RPMI7951 (cell line): ENCODE results near the gene TMEM115. TPM values are rescaled to one million over a fixed set of nuclear protein-coding genes. Genes with fewer than 3 reads are reported as not detected.

Experiments
- DNase-seq: peaks from one replicate; pipeline ENCODE4 v3.0.0-alpha.2; 2012; ENCODE audit warnings: low read depth
- total RNA-seq: library from RNA; depleted of rRNA; stranded (reverse); fragments of >200 nt; shearing (Covaris generic); gene quantifications from 2 replicates; pipeline ENCODE4 v1.2.3, GENCODE V29; 2014

TMEM115 gene
- total RNA-seq, 1 experiment from 2014 or later: 42.5 TPM

DNA sequence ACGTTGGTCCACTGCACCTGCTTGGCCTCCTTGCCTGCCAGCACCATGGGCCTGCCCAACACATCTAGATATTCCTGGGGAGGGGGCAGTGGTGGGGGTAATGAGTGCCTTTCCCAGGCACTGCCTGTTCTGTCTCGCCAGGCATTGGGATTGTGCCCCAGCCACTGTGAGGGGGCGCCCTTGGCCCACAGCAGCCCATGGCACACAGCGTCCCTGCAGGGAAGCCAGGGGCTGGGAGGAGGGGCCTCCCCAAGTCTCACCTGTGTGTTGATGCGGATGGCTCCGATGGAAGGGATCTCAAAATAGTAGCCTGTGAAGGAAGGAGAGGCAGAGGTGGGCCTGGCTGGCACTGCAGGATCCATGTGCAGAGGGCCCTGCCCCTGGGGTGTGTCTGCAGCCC lies 18.7 kb upstream of the TMEM115 start:
- DNase-seq: no peak

DNA sequence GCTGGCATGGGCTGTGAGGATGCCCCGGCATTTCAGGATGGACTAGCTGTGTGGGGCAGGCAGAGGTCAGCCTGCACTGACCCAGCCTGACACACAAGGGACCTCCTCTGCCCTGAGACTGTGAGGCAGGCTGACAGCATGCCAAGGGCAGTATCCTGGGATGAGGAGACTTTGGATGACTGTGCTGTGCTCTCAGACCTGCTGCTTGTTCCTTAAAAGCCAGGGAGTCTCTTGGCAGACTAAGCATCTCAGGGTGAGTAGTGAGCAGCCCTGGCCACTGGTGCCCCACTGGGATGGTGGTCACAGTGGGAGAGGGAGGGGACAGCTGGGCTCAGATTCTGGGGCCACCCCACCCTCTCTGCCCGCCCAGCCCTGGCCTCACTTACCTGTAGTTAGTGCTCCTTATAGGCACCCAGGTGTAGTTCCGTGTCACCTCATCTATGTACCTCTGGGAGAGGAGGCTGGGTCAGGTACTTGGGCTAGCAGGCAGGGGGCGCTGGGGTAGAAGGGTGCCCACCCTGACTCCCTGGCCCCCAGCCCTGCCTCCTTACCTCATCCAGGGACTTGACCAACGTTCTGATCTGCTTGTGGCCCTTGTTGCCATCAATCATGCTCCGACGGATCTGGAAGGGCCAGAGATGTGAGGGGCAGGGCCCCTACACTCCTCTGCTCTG lies 16.1 kb upstream of the TMEM115 start:
- DNase-seq: no peak

DNA sequence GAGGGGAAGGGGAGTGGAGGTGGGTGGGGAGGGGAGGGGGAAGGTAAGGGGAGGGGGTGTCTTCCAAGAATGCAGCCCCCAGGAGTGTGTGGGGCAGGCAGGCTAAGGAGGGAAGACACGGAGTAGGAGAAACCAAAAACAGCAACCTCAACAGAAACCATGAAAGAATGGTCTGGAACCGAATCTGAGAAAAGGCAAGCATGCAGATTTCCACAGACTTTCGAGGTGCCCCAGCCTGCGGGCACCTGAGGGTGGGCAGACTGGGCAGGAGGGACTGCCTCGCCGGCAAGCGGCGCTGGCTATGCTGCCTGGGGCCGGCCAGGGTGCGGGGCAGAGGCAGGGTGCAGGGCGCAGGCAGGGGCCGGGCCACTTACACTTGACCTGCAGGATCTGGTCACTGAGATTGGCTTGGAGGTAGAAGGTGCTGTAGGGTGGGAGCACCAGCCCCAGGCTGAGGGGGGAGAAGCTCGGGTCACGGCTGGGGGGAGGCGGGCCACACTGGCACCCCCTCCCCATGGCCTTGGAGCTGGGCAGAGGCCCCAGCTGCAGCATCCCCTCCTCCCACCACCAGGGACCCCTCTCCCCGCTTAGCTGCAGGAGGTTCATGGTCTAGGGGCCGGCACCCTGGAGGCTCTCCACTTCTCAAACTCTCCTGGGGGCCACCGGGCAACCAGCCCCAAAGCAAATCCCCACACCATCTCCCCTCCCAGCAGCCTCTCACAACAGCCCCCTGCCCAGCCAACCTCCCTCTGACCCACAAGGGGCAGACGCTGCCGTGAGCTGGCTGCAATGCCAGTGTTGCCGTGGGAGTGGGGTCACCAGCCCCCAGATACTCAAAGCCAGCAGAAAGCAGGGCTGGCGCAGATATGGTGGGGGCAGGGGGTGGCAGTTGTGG lies 15.3 kb upstream of the TMEM115 start:
- no peak for DNase-seq

DNA sequence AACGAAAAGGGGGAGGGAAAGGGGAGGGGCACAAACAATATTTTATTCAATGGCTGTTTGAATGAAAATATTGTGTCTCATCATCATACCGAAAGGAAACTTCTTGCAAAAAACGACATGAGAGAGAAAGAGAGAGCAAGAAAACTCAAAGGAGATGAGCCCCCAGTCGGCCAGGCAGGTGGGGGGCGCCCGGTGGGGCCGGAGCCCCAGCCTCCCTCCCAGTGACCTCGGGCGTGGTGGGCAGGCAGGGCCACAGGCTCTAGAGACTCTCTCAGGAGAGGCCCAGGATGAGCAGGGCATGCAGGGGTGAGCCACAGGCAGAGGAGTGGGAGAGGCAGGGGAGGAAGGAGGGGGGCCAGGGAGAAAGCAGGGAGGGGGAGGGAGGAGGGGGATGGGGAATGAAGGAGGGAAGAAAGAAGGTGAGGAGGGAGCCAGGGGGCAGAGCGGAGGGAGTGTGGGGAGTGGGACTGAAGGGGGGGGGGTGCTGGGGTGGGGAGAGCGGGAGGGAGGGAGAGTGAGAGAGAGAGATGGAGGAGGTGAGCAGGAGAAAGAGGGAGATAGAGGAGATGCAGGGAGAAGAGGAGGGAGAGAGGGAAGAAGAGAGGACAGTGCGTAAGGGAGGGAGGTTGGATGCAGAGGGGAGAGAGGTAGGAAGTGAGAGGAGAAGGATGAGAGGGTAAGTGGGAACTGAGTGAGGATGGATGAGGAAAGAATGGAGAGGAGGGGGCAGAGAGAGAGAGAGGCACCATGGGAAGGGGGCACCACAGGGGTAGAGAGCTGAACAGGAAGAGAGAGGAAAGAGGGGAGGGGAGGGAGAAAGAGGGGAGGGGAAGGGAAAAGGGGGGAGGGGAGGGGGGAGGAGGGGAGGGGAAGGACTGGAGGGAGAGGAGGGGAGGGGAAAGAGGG lies 14.1 kb upstream of the TMEM115 start:
- no peak for DNase-seq

DNA sequence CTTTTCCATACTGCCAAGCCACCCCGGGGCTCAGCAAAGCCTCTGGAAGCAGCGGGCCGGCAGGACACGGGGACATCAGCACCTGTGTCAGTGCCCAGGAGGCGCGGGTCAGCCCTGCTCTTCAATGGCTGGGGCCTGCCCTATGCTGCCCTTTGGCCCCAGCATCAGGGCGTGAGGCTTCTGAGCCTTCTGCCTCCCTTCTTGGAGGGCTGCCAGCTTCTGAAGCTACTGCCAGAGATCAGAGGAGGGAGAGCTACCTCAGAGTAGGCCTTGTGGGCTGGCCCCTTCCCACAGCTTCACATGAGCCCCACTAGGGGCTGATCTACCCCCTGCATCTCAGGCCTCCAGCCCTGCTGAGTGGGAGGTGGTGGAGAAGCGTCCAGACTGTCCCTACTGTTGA lies 13.0 kb upstream of the TMEM115 start:
- DNase-seq: no peak

DNA sequence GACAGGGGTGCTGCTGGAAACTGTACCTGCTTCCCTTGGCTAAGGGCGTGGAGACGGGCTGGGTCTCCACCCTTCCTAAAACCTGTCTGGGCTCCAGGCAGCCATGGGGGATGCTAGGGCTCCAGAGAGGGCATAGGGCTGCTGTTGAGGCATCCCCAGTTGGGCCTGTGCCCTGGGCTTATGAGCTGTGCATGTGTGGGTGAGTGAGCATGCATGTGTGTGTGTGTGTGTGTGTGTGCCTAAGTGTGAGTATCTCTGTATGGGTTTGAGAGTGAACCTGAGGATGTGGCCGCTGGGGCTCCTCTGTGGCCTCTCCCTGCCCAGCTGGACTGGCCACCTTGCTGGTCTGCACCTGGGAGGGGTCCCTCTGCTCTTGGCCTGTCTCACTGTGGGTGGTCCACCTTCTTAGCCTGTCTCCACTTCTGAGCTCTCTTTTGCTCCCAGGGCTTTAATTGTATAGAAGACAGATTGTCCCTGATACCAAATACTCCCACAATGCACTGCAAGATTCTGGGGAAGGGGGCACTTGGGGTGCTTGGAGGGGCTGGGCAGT lies 11.9 kb upstream of the TMEM115 start:
- DNase-seq: no peak

DNA sequence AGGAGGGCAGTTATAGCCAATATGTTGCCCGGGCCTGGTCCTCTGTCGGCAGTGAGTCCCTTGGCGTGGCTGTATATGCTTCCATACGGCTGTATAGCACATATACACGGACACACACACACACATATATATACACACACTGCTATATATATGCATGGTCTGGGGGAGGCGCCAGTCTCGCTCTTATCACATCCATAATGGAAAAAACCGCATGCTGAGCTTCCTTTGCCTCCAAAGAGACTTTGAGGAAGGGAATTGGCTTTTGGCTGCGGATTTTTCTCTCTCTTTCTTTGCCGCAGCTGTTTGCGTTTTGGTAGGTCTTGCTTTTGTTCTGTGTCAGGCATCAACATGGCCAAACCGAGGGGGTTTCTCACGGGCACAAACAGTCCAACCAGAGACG lies 11.3 kb upstream of the TMEM115 start:
- DNase-seq: no peak

DNA sequence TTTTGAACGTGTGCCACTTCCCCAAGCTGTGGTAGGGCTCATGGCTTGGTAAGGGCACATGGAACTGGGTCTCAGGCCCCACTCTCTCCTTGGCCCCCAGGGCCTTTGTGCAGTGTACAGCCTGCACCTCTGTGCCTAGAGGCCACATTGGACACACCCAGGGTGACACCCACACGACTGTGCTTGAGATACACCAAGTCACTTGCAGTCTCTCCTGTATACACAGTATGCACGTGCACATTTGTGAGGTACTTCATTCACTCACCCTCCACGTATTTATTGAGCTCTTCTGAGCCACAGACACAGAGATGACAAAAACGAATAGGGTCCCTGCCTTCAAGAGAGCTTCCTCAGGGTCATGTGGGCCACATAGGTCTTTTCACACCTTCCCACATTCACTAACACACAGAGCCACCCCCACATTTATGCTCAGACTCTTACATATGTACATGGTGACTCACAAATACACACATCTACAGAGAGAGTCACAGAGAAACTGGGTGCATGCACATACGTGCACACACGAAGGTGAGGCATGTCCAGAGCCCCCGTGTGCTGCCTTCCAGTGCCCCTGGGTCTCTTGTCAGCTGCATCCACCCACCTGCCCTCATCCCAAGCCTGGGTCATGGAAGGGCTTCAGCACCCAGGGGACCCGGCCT lies 9.8 kb upstream of the TMEM115 start:
- DNase-seq: no peak

DNA sequence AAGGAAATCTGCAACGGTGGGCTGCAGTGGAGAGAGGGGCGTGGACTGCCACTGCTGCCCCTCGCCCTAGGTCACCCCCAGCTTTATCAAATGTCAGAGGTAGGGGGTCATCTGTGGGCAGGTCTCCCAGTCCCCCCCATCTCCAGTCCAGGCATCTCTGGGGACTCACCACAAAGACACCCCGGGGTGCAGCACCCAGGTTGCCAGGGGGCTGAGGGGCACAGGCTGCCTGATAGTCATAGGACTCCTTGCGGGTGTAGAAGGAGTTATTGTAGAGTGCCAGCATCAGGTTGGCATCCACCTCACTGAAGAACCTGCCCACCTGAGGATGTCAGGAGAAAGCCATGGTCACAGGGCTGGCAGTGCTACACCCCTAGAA lies 6.5 kb upstream of the TMEM115 start:
- no peak for DNase-seq

DNA sequence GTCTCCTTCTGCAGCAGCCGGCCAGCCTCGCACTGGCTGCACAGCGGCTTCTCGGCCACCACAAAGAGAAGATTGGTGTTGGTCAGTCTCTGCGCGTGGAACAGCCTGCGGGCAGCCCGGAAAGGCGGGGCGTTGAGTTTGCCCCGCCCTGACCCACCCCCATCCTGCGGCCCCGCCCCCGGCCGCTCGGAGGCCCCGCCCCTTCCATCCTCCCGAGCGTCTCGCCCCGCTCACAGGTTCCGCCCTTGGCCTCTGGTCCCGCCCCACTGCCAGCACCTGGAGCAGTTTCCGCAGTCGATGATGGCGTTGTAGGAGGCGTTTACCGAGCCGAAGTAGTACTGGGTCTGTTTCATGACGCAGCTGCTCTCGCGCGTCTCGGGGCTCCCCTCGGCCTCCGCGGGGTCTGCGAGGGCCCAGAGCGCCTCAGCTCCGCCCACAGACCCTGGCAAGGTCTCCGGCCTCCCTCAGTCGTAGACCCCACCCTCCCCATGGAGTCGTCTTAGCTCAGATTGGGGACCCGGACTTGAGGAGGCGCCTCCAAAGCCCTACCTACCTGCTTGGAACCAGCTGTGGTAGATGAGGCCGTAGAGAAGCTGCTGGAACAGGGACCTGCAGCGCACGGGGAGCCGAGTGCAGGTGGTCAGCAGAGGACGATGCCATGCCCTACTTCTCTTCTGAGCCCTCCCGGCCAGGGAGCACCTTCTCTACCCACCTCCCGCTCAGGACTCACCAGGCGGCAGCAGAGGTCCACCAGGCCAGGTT lies 5.9 kb upstream of the TMEM115 start:
- peak; percentile 56 for DNase-seq

DNA sequence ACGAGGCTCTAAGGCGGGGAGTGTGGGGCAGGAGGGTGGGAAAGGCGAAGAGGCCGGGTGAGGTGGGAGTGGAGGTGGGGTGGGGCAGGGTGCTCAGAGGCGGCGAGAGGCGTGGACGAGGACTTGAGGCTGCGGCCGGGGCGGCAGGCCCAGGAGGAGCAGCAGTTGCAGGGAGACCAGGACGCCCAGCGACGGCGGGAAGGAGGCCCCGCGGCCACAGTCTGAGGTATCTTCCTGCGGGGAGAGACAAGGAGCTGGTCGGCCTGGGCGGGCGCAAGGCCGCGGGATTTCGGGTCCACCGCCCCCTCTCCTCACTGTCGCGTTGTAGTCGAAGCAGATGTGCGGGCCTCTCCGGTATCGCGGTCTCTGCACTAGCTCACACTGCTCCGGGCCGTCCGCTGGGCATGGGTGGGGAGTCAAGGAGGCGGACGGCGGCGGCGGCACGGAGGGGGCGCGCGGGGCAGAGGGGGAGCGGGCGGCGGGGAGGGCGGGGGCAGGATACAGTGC lies 5.3 kb upstream of the TMEM115 start:
- DNase-seq: peak; percentile 18

DNA sequence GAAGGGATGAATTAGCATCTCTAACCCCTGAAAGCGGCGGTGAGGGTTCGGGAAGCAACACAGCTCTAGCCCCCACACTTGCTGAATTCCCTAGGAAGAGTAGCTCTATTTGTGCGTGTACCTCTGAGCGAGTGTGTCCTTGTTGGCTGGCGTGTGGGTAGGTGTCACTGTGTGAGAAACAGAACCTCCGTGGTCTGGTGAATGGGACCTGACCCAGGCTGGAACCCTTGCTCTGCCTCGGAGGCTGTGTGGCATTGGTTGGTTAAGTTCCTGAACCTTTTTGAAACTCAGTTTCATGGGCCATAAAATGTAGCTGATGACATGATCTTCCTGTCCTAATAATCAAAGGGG lies 414 bp upstream of the TMEM115 start:
- DNase-seq: no peak

DNA sequence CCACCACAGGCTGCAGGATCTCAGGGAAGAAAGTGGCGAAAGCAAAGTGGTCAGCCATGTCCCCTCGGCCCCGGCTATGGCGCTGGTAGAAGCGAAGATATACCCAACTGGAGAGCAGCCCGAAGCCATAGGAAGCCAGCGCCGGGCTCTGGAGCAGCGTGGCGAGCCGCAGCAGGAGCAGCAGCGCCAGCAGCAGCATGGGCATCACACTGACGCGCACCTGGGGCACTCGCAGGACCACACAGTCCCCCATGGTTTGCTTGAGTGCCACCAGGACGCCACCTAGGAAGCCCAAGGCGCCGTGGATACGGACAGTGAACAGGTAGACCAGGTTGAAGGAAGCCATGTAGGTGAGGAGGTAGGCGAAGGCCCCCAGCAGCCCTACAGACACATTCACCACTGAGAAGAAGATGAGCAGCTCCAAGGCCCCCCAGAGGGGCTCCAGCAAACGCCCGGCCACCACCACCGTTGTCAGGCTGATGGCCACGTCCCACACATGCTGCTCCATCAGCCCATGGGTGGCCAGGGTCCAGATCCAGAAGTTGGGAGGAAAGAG lies 888 bp downstream of the TMEM115 start:
- DNase-seq: no peak

DNA sequence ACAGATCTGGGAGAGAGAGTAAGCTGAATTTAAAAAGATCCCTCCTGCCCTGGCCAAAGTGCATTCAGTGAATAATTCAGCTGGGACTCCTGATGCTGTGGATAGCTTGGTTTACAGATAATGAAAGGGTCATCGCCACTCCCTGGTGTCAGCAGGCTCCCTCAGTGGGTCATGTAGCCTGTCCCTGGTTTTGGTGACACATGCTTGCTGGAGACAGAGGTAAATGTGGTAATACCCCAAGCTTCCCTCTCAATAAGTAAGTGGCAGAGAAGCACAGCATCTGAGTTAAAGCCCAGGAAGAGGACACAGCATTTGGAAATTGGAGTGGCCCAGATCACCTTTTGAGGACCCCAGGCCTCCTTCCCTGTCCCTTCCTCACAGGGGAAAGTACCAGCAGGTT lies 1.8 kb downstream of the TMEM115 start:
- DNase-seq: no peak

DNA sequence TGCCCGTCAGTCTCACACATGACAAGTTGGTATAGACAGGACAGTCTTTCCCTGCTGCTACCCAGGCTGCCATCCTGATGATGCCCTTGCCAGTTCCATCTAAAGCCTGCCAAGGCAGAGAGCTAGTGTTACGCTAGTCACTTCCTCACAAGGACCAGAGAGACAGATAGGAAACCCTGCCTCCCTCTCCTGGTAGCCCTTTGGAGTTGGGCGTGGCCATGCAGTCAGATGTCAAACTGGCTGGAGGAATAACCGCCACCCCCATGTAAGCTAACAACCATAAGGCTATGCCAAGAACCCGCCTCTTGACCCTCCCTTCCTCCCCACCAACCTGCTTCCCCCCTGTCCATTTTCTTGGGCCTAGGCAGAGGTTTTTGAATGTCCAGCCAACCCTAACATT lies 2.8 kb downstream of the TMEM115 start:
- peak; percentile 44 for DNase-seq

DNA sequence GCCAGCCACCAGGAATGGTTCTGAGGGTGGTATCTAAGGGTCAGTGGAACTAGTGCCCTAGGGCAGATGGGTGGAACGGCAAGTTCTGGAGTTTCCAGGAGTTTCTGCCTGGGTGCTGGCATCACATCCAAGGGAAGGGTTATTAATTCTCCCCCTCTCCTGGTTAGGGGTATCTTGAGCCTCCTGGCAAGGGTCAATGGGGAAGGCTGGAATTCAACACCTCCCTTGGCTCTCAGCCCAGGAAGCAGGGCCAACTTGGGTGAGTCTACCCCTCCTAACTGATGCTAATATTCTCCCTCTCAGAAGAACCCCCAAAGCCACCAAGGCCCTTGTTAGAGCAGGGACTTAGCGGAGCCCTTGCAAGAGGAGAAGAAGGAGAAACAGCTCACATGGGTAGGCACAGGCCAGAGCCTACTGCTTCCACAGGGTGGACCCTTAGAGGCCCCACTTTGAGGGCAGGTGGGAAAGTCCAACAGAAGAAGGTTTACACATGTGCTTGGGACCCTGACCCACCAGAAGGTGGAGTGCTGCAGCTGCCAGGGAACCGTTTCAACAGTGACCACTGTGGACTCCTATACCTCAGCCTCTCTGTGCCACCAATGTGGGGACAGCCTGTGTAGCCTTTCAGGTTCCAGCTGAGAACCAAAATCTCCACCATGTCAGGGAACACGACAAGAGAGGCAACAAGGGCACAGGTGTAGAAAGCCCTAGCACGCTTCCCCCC lies 3.3 kb downstream of the TMEM115 start:
- DNase-seq: no peak

DNA sequence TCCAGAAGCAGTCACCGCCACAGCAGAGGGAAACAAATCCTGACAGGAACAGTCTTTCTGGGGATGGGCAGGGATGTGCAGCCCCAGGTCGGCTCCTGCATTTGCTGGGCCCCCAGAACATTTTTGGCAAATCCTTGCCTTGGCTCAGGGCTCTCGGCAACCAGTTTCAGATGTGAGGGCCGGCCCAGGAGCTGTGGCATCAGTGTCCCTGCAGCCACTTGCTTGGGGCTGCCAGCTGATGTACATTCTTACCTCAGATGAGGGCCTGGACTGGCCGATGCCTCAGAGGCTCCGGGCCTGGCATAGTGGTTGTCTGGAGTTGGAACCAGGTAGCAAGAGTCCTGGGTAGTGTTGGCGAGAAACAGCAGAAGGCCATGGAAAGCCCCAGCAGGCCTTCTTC lies 4.5 kb downstream of the TMEM115 start:
- DNase-seq: no peak

DNA sequence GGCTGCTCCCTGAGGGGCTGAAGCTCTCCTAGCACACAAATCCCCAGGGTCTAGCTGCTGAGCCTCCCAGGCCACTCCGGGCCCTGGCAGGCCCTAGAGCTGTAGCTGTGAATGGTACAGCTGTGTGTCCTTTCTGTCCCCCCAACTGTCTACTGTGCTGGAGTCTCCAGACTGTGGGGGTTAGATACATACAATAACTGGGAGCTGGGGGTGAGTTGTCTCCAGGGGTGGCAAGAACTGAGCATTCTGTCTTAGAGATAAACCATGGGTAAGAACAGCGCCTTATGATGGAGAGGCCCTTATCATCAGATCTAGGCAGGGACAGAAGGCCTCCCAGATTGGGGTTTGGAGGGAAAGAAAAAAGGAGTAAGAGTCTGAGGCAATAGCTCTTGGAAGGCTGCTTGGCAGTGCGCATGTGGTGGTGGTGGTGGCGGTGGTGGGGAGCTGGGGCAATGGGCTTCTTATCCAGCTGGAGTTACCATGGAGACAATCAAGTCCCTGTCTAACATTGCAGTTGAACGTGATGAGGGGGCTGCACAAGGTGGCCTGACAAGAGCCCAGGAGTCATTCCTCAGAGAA lies 5.0 kb downstream of the TMEM115 start:
- DNase-seq: no peak
